Adrenal gland (tissue), 5 donors: ENCODE results near the gene MDP1.

Source experiments
- POLR2A ChIP-seq, 2 donors: fragments of 450-650 bp; IDR thresholded peaks; one replicate each; pipeline ENCODE4 v1.6.1; 2017; ENCODE audit warnings: antibody characterized with exemption in 2 of 2, mild to moderate bottlenecking in 2 of 2, moderate library complexity in 1 of 2
- TF ChIP-seq, protein P1 (sequence below), 6 experiments: fragments of 450-650 bp in 4 of 6; fragments of 200-600 bp in 2 of 6; sonication (generic) in 1 of 6; IDR thresholded peaks; 1 replicate in 5 of 6; 2 replicates in 1 of 6; pipeline versions ENCODE4 v1.5.1 to v1.8.0; 2016 to 2021; ENCODE audit warnings: antibody characterized with exemption in 6 of 6, mild to moderate bottlenecking in 2 of 6, moderate library complexity in 1 of 6
- donor health status: DM: no; HTN: no; CAD: no.

DNA sequence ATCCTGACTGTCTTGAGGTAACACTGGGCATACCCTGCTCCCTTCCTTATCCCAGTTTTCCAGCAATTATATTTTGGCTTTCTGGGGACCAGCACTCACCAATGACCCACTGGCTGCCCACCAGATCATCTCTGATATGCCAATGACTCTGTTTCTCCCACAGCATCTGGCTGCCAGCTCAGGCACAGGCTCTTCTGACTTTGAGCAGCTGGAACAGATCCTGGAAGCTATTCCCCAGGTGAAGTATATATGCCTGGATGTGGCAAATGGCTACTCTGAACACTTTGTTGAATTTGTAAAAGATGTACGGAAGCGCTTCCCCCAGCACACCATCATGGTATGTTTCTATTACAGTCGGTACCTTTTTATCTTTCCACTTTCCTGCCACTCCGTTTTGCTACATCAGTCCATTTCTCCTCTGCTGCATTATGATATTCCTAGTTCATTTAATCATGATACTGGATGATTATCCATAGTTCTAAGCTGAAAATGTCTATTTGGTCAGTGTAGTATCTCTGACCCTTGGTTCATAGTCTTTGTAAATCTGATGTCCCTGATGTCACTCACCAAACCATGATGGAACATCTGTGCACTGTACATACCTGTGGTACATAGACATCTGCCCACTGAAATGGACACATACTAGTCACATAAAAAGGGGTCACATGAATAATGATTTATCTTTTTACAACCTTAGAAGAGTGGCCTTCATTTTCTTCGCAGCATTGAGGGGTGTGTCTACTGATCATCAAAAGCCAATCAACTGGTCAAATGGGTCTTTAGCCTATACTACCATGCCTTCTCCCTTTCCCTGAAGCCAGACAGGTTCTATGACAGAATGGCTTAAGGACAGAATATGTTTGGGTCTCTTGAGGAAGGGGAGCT is 20.2 kb upstream of the MDP1 start:
- TF ChIP-seq, protein P1, sequence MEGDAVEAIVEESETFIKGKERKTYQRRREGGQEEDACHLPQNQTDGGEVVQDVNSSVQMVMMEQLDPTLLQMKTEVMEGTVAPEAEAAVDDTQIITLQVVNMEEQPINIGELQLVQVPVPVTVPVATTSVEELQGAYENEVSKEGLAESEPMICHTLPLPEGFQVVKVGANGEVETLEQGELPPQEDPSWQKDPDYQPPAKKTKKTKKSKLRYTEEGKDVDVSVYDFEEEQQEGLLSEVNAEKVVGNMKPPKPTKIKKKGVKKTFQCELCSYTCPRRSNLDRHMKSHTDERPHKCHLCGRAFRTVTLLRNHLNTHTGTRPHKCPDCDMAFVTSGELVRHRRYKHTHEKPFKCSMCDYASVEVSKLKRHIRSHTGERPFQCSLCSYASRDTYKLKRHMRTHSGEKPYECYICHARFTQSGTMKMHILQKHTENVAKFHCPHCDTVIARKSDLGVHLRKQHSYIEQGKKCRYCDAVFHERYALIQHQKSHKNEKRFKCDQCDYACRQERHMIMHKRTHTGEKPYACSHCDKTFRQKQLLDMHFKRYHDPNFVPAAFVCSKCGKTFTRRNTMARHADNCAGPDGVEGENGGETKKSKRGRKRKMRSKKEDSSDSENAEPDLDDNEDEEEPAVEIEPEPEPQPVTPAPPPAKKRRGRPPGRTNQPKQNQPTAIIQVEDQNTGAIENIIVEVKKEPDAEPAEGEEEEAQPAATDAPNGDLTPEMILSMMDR (IDR thresholded peaks at IDR 0.05) = no peak
- no peak for TF ChIP-seq POLR2A (IDR thresholded peaks at IDR 0.05)
